IMR-90 (cell line): Measurements from ENCODE around the gene SBF1. TPM values are rescaled to one million over a fixed set of nuclear protein-coding genes. Genes with fewer than 3 reads are reported as not detected.

Experiments
- ATAC-seq: fragments of 200-7000 bp; cut with Tn5 transposase; 2 replicates; pipeline ENCODE4 v1.9.1; 2020; ENCODE audit warnings: low read depth, mild to moderate bottlenecking, moderate library complexity
- BruUV-seq: library from RNA; stranded (reverse); fragments of 400-500 nt; replicated peaks from 2 replicates; lab custom pipeline; 2021; lab: Mats Ljungman, UMichigan
- CTCF ChIA-PET: fragments of 300-600 bp; formaldehyde crosslinking; extraction: SDS; loops from one replicate; lab custom pipeline; 2021; ENCODE audit warnings: antibody characterized with exemption; lab: Yijun Ruan, JAX
- POLR2A ChIA-PET: fragments of 300-600 bp; sonication (Branson Sonifier 250); formaldehyde crosslinking; loops from one replicate; lab custom pipeline; 2022; ENCODE audit warnings: antibody characterized with exemption; ENCODE audit not compliant: unreplicated experiment; lab: Charles Lee
- DNase-seq: peaks from one replicate; pipeline ENCODE4 v3.0.0; 2013
- H2AFZ ChIP-seq: replicated peaks from 2 replicates; pipeline ENCODE3; 2013; ENCODE audit warnings: low read length, mild to moderate bottlenecking; ENCODE audit not compliant: poor library complexity
- H2AK5ac ChIP-seq: 2 replicates; pipeline ENCODE4 v1.6.1; 2013; ENCODE audit warnings: low read depth, low read length, inconsistent platforms
- H2AK9ac ChIP-seq: replicated peaks from 2 replicates; pipeline ENCODE3; 2013; ENCODE audit warnings: mild to moderate bottlenecking, low read depth, low read length, moderate library complexity; ENCODE audit not compliant: poor library complexity
- H2BK120ac ChIP-seq: 2 replicates; pipeline ENCODE4 v1.6.1; 2013; ENCODE audit warnings: low read depth, low read length, inconsistent platforms
- H2BK15ac ChIP-seq: 3 replicates; pipeline ENCODE4 v1.6.1; 2013; ENCODE audit warnings: low read depth, low read length, inconsistent platforms
- H2BK20ac ChIP-seq: 2 replicates; pipeline ENCODE4 v1.6.1; 2013; ENCODE audit warnings: low read depth, mild to moderate bottlenecking, inconsistent platforms, low read length, moderate library complexity
- H2BK5ac ChIP-seq: 2 replicates; pipeline ENCODE4 v1.6.1; 2013; ENCODE audit warnings: mild to moderate bottlenecking, low read depth, low read length, inconsistent platforms; ENCODE audit not compliant: poor library complexity, severe bottlenecking
- H3K14ac ChIP-seq: replicated peaks from 2 replicates; pipeline ENCODE4 v1.6.1; 2013; ENCODE audit warnings: low read depth, low read length, inconsistent platforms
- H3K18ac ChIP-seq: 2 replicates; pipeline ENCODE4 v1.6.1; 2013; ENCODE audit warnings: low read depth, low read length, control low read depth
- H3K23ac ChIP-seq: 2 replicates; pipeline ENCODE4 v1.6.1; 2013; ENCODE audit warnings: low read depth, low read length, inconsistent platforms
- H3K27ac ChIP-seq: 2 replicates; pipeline ENCODE4 v1.5.1; 2013; ENCODE audit warnings: mild to moderate bottlenecking, control low read depth, low read length; ENCODE audit not compliant: insufficient read depth
- H3K27me3 ChIP-seq: 2 replicates; pipeline ENCODE4 v1.6.1; 2013; ENCODE audit warnings: low read length; ENCODE audit not compliant: control insufficient read depth, insufficient read depth
- H3K36me3 ChIP-seq: 2 replicates; pipeline ENCODE4 v1.6.1; 2013; ENCODE audit warnings: low read length, mixed read lengths; ENCODE audit not compliant: control insufficient read depth, insufficient read depth
- H3K4ac ChIP-seq: 2 replicates; pipeline ENCODE4 v1.6.1; 2013; ENCODE audit warnings: low read depth, low read length, inconsistent platforms
- H3K4me1 ChIP-seq: 2 replicates; pipeline ENCODE4 v1.6.1; 2013; ENCODE audit warnings: low read length, mixed read lengths; ENCODE audit not compliant: control insufficient read depth, insufficient read depth
- H3K4me2 ChIP-seq: 2 replicates; pipeline ENCODE4 v1.6.1; 2013; ENCODE audit warnings: low read depth, mild to moderate bottlenecking, control low read depth, low read length, moderate library complexity
- H3K4me3 ChIP-seq: 2 replicates; pipeline ENCODE4 v1.5.1; 2013; ENCODE audit warnings: low read depth, mild to moderate bottlenecking, control low read depth, low read length, moderate library complexity; ENCODE audit not compliant: insufficient read depth
- H3K56ac ChIP-seq: 2 replicates; pipeline ENCODE4 v1.6.1; 2013; ENCODE audit warnings: low read length, inconsistent platforms; ENCODE audit not compliant: insufficient read depth; ENCODE audit errors: extremely low read depth
- H3K79me1 ChIP-seq, 2 experiments: 2 replicates each; pipeline ENCODE4 v1.6.1; 2013; ENCODE audit warnings: low read length in 2 of 2, inconsistent platforms in 1 of 2, low read depth in 1 of 2
- H3K9ac ChIP-seq: 2 replicates; pipeline ENCODE4 v1.6.1; 2013; ENCODE audit warnings: low read depth, low read length, control low read depth
- H3K9me1 ChIP-seq: 2 replicates; pipeline ENCODE4 v1.6.1; 2013; ENCODE audit warnings: low read length, inconsistent platforms; ENCODE audit not compliant: insufficient read depth
- H3K9me3 ChIP-seq: 2 replicates; pipeline ENCODE4 v1.6.1; 2013; ENCODE audit warnings: low read length; ENCODE audit not compliant: control insufficient read depth, insufficient read depth
- H4K20me1 ChIP-seq: 2 replicates; pipeline ENCODE4 v1.6.1; 2013; ENCODE audit warnings: low read length, inconsistent platforms; ENCODE audit not compliant: insufficient read depth
- H4K5ac ChIP-seq: 2 replicates; pipeline ENCODE4 v1.6.1; 2013; ENCODE audit warnings: mild to moderate bottlenecking, low read depth, low read length, control low read depth
- H4K8ac ChIP-seq, 2 experiments: 2 replicates each; pipeline ENCODE4 v1.6.1; 2013; ENCODE audit warnings: low read depth in 2 of 2, low read length in 2 of 2, control low read depth in 1 of 2, inconsistent platforms in 1 of 2
- H4K91ac ChIP-seq: 2 replicates; pipeline ENCODE4 v1.6.1; 2013; ENCODE audit warnings: low read depth, low read length, inconsistent platforms; ENCODE audit not compliant: insufficient read depth
- CHD1 ChIP-seq: IDR thresholded peaks from 2 replicates; pipeline ENCODE4 v1.6.1; 2012; ENCODE audit warnings: low read depth, low read length, improper control_type of control experiment
- MAZ ChIP-seq: IDR thresholded peaks from 2 replicates; pipeline ENCODE4 v1.6.1; 2012; ENCODE audit warnings: low read depth, mild to moderate bottlenecking, low read length, improper control_type of control experiment, moderate library complexity, borderline replicate concordance
- SMC3 ChIP-seq: fragments of 150-350 bp; IDR thresholded peaks from 2 replicates; pipeline ENCODE4 v1.6.1; 2016; ENCODE audit warnings: low read depth, mild to moderate bottlenecking, antibody characterized with exemption, low read length, moderate library complexity
- WGBS, 2 experiments: methylation state at CpG; one replicate each; pipeline versions ENCODE4 v1.1.5 to v1.1.7; 2013; ENCODE audit warnings: missing lambda C conversion rate in 2 of 2; ENCODE audit not compliant: insufficient read length in 1 of 2; ENCODE audit errors: extremely low coverage in 2 of 2; 5-methylcytosine and 5-hydroxymethylcytosine counted together
- dilution Hi-C: fragments of 300-500 bp; cut with HindIII; formaldehyde crosslinking; loops from one replicate; pipeline ENCODE4 v1.14.3; 2018; ENCODE audit warnings: low sequenced_read_pairs; ENCODE audit not compliant: unreplicated experiment
- in situ Hi-C: fragments of 300-500 bp; cut with MboI; formaldehyde crosslinking; loops from 3 replicates; pipeline ENCODE4 v1.14.3; 2019; ENCODE audit warnings: low sequenced_read_pairs, inconsistent platforms, mixed read lengths
- intact Hi-C: fragments of 100-400 bp; cut with micrococcal nuclease; formaldehyde crosslinking; loops from 2 replicates; pipeline ENCODE4 v1.10.0; 2022
- polyA plus RNA-seq, 3 experiments: library from polyadenylated mRNA; depleted of rRNA; stranded (reverse); fragments of >200 nt; gene quantifications; 2 replicates each; pipeline ENCODE4 v1.2.3, GENCODE V29; 2012; ENCODE audit warnings: low replicate concordance in 1 of 3
- total RNA-seq: library from RNA; depleted of rRNA; stranded (reverse); fragments of >200 nt; gene quantifications from 2 replicates; pipeline ENCODE4 v1.2.3, GENCODE V29; 2012

Gene SBF1
- total and polyA plus RNA-seq, 2 of the 4 experiments (the other 2 are of a cell fraction): 21.5 to 33.2 TPM

- peaks cover 19 to 50% of the 10 kb centered on the region in 2 experiments for H3K79me1 ChIP-seq
- no peak overlapping the region for H2BK5ac ChIP-seq
- peaks cover 15% of the 10 kb centered on the region for H4K20me1 ChIP-seq
- no peaks in the 10 kb centered on the region for H3K9me3 ChIP-seq
- no peak overlapping the region for H3K27ac ChIP-seq
- H2BK20ac ChIP-seq: no peak overlapping the region
- H2AFZ ChIP-seq: no peak overlapping the region
- H3K18ac ChIP-seq: no peak overlapping the region
- H2AK9ac ChIP-seq: no peak overlapping the region
- H3K9me1 ChIP-seq: no peaks in the 10 kb centered on the region
- no peaks in the 10 kb centered on the region for H3K27me3 ChIP-seq
- ChIA-PET CTCF (no interaction called here), POLR2A (no interaction called here)
- no peak overlapping the region for H3K4ac ChIP-seq
- H4K8ac ChIP-seq: no peak overlapping the region
- H3K14ac ChIP-seq: no peak overlapping the region
- WGBS, 2 experiments: 94% methylated on average over 6 of the region's 8 CpGs; no CpG with 5 or more reads in 1 of the 2 experiments
- ATAC-seq: no peak
- H2BK15ac ChIP-seq: no peak overlapping the region
- DNase-seq: no peak
- H4K91ac ChIP-seq: no peak overlapping the region
- H3K4me1 ChIP-seq: no peaks in the 10 kb centered on the region; the same call in 1 of the 2 replicates
- BruUV-seq: no TSS peak
- H3K56ac ChIP-seq: no peak overlapping the region
- H3K4me2 ChIP-seq: no peak overlapping the region
- in situ Hi-C loops: no loop called here
- H4K5ac ChIP-seq: no peak overlapping the region
- peaks cover 49% of the 10 kb centered on the region for H3K36me3 ChIP-seq
- H3K4me3 ChIP-seq: no peak overlapping the region
- no peak overlapping the region for H2BK120ac ChIP-seq
- dilution Hi-C loops: no loop called here
- no peak overlapping the region for H3K9ac ChIP-seq
- no peak overlapping the region for H3K23ac ChIP-seq
- no peak overlapping the region for H2AK5ac ChIP-seq
- intact Hi-C loops: no loop called here
- no peak for TF ChIP-seq CHD1
- no peak for TF ChIP-seq SMC3
- TF ChIP-seq MAZ: no peak
These were observed 44.3 kb upstream of the SBF1 start for GRCh38 chr22:50519151-50519550.
